Skin epidermis (tissue), 12 donors: Measurements from ENCODE around the gene CECR2.
A peak's percentile ranks its signal among the peaks of the same experiment; 100 is the strongest.

Experiments
- H3K27ac ChIP-seq, 21 experiments: fragments of 200-600 bp; sonication (generic) in 11 of 21; one replicate each; pipeline ENCODE4 v1.5.0; 2020; ENCODE audit warnings: mild to moderate bottlenecking in 3 of 21, inconsistent platforms in 2 of 21, moderate library complexity in 2 of 21
- H3K4me3 ChIP-seq, 7 experiments: fragments of 200-600 bp; sonication (generic) in 2 of 7; one replicate each; pipeline ENCODE4 v1.5.0; 2020; ENCODE audit warnings: inconsistent platforms in 2 of 7, mild to moderate bottlenecking in 2 of 7, moderate library complexity in 1 of 7

The CECR2 gene

GRCh38 chr22:17436981-17437412 lies 67.7 kb downstream of the CECR2 start:
- no peak overlapping the region for H3K27ac ChIP-seq
- H3K4me3 ChIP-seq, result no peak overlapping the region

GRCh38 chr22:17438026-17438425 lies 68.8 kb downstream of the CECR2 start:
- Histone ChIP-seq H3K27ac (no peak overlapping the region), H3K4me3 (no peak overlapping the region)

DNA sequence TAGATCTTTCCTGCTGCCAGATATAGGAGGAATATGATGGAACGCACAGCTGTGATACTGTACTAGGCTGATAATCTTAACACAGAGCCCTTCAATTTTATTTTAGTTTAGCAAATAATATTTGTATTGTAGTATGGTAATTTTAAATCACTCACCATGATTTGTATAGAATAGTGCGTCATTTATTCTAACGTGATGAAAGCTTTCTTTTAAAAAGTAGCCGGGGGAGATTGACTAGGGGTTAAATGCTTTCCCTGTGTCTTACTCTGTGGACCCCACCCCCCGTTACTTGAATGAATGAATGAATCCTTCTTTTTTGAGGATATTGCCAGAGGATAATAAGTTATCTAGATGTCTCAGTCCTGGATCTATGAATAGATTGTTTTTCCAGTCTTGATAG lies 72.1 kb downstream of the CECR2 start:
- no peak overlapping the region for H3K27ac ChIP-seq

DNA sequence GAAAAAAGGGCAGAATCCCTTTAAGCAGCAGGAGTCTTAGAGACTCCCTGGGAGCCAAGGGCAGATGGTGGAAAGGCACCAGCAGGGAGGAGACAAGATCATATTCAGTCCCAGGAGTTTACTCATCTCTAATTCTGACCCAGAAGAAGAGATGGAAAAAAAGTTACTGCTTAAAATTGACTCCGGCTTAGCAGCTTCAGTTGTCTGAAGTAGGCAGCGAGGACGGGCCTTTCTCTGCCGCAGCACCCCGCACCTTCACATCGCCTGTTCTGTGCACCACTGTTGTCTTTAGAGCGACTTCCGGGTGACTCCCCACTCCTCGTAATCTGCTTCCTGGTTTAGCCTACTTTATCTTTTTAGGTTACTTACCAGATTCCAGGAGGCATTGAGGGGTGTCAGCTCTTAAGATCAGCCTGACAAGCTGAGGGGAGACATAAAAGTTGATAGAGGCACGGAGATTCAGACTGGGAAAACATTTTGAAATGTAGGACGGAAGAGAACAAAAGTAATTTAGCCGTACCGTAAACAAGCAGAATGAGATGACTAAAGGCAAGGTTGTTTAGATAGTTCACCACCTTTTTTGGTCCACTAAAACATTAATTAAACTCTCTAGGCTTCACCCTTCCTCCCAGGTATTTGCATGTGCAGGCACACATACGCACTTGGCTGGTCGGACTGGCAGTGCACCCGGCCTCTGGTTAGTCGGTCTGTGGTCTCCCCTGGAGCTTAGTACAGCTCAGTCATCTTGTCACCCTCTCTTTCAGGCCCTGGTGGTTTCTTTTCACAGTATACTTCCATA lies 74.3 kb downstream of the CECR2 start:
- Histone ChIP-seq H3K4me3 (no peak overlapping the region), H3K27ac (no peak overlapping the region)

More for the DNA sequence above, 72.1 kb downstream of the CECR2 start:
- no peak overlapping the region for H3K4me3 ChIP-seq

DNA sequence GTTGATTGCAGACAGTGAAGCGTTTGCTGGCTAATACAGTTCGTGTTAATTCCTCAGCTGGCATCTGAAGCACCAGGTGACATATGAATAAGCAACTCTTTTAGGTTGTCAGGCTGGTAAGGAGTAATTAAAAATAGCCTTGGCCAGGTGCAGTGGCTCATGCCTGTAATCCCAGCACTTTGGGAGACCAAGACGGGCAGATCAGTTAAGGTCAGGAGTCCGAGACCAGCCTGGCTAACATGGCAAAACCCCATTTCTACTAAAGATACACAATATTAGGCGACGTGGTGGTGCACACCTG lies 74.9 kb downstream of the CECR2 start:
- Histone ChIP-seq H3K27ac (no peak overlapping the region), H3K4me3 (no peak overlapping the region)

DNA sequence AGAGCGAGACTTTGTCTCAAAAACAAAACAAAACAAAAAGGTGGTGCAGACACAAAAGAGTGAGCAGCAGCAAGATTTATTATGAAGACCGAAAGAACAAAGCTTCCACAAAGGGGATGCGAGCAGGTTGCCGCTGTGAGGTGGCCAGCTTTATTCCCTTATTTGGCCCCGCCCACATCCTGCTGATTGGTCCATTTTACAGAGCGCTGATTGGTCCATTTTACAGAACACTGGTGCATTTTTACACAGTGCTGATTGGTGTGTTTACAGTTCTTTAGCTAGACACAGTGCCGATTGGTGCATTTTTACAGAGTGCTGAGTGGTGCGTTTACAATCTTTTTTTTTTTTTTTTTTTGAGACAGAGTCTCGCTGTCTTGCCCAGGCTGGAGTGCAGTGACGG lies 77.4 kb downstream of the CECR2 start:
- Histone ChIP-seq H3K4me3 (no peak overlapping the region), H3K27ac (no peak overlapping the region)

- Histone ChIP-seq H3K4me3 (no peak overlapping the region), H3K27ac (no peak overlapping the region)
Observed at GRCh38 chr22:17451316-17451715, 82.1 kb downstream of the CECR2 start.

DNA sequence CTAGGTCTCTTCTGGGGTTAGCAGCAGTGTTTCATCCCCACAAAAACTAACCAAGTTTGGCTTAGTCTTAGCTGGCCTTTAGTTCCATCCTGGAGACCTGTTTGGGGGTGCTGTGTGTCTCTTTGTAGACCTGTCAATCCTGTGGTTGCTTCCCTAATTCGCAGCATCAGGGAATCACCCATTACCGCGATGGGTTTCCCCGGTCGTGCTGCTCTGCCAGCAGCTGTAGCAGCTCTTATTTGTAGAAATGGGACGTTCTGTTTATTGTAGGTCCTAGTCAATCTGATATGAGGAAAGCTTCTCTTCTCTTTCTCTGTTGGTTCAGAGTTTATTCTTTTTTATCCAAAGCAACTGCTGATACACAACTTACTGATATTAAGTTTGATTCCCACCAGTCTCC lies 91.6 kb downstream of the CECR2 start:
- Histone ChIP-seq H3K27ac (no peak overlapping the region), H3K4me3 (no peak overlapping the region)

- no peak overlapping the region for H3K4me3 ChIP-seq
- H3K27ac ChIP-seq, result no peak overlapping the region
Observed at GRCh38 chr22:17470880-17471500, 101.7 kb downstream of the CECR2 start.

DNA sequence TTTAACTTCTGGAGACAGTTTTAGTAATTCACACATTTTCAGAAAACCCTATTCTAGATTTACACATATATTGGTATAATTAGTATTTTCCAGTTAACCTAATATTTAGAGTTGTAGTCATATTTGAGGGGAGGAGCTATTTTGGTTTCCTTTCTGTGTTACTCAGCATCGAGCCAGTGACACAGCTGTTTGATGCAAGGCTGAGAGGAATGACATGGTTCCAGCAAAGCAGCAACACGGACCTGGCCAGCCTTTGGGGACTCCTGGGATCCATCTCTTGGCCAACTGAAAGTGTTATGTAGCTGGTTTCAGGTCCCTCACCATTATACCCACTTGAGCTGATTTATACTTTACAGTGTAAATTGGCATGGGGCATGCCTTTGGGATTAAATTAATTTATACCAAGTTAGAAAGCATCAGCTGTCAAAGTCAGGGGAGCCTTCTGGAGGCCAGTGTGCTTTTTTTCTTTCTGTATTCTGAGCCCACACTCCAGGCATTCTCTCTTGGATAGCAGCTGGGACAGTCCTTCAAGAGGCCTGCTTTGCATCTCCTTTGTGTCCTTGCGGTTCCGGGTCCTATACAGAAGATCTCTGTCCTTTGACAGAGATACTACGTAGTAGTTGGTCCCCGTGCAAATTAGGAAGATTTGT lies 102.8 kb downstream of the CECR2 start:
- Histone ChIP-seq H3K27ac (no peak overlapping the region), H3K4me3 (no peak overlapping the region)

GRCh38 chr22:17472932-17473331 lies 103.7 kb downstream of the CECR2 start:
- no peak overlapping the region for H3K4me3 ChIP-seq
- H3K27ac ChIP-seq, result no peak overlapping the region

GRCh38 chr22:17475318-17476230 lies 106.3 kb downstream of the CECR2 start:
- no peak overlapping the region for H3K4me3 ChIP-seq
- H3K27ac ChIP-seq, result no peak overlapping the region

GRCh38 chr22:17476838-17477237 lies 107.6 kb downstream of the CECR2 start:
- no peak overlapping the region for H3K4me3 ChIP-seq
- H3K27ac ChIP-seq, result peak overlapping the region in 2 of 21 experiments; percentile 17 to 45

DNA sequence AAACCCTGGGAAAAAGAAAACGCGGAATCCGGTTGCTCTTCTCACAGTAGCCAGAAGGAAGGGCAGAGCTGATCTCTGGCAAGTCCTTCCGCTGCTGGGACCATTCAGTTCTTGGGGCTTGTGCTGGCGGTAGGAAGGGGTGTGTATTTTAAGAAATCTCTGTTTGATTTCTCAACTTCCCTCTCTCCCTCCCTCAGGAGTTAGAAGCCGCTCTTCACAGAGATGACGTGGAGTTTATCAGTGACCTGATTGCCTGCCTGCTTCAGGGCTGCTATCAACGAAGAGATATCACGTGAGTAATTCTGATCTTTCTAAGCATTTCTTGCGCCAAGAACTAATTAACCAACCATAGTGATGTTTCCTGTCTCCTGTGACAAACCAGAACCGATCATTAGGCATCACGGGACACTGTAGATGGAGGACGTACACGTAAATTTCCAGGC lies 108.2 kb downstream of the CECR2 start:
- peak overlapping the region in 2 of 21 experiments; percentile 17 to 45 for H3K27ac ChIP-seq
- no peak overlapping the region for H3K4me3 ChIP-seq

- Histone ChIP-seq H3K4me3 (no peak overlapping the region), H3K27ac (no peak overlapping the region)
Observed at GRCh38 chr22:17479135-17479534, 109.9 kb downstream of the CECR2 start.

DNA sequence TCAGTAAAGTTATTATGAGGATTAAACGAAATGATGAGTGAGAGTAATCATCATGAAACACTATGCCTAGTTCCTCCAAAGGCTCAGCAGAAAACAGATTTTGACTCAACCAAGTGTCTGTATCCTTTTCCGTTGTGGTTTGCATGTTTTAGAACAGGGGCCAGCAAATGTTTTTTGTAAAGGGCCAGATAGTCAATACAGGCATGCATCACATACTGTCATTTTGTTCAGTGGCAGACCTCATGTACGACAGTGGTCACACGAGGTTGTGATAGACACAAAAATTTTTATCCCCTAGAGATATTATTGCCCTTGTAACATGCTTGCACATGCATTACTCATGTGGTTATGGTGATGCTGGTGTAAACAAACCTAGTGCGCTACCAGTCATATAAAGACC lies 112.2 kb downstream of the CECR2 start:
- no peak overlapping the region for H3K27ac ChIP-seq
- H3K4me3 ChIP-seq, result no peak overlapping the region

DNA sequence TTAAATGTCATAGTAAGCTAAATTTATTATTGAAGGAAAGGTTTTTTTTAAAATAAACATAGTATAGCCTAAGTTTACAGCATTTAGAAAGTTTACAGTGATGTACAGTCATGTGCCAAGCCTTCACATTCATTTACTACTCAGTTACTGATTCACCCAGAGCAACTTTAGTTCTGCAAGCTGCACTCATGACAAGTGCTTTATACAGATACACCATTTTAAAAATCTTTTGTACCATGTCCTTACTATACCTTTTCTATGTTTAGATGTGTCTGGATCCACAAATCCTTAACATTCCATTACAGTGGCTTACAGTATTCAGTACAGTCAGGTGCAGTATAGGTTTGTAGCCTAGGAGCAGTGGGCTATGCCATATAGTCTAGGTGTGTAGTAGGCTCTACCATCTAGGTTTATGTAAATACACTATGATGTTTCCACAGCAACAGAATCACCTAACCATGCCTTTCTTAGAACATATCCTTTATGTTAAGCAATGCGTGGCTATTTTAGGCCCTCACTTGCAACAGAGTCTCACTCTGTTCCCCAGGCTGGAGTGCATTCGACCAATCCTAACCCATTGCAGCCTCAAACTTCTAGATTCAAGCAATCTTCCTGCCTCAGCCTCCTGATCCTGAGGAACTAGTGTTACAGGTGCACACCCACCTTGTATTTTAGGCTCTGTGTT lies 114.6 kb downstream of the CECR2 start:
- Histone ChIP-seq H3K27ac (no peak overlapping the region), H3K4me3 (no peak overlapping the region)

GRCh38 chr22:17484608-17485007 lies 115.3 kb downstream of the CECR2 start:
- Histone ChIP-seq H3K27ac (no peak overlapping the region), H3K4me3 (no peak overlapping the region)

DNA sequence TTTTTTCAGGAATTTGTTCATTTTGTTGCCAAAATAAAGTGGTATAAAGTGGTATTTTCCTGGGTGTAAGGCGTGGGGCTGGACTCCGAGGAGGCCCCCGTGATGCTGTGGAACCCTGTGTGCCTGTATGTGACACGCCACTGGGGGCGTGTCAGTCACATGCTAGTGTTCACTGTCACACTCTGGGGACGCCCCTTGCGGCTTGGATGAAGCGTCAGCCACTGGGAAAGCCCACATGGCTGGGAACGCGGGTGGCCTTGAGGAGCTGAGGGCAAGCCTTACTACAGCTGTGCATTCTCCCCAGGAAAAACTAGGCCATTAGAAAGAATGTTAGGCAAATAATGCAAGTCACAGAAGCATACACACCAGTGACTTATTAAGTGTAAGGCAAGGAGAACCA lies 117.1 kb downstream of the CECR2 start:
- Histone ChIP-seq H3K4me3 (no peak overlapping the region), H3K27ac (no peak overlapping the region)

GRCh38 chr22:17486719-17487118 lies 117.5 kb downstream of the CECR2 start:
- H3K27ac ChIP-seq, result no peak overlapping the region

More at GRCh38 chr22:17486719-17487118, 117.5 kb downstream of the CECR2 start:
- no peak overlapping the region for H3K4me3 ChIP-seq
